Measurements from ENCODE around the gene AMH. TPM values are rescaled to one million over a fixed set of nuclear protein-coding genes. Genes with fewer than 3 reads are reported as not detected.

AMH gene
- total RNA-seq, 3 donors from 2014 or later: 2.5 to 3.9 TPM; not detected in 1

DNA sequence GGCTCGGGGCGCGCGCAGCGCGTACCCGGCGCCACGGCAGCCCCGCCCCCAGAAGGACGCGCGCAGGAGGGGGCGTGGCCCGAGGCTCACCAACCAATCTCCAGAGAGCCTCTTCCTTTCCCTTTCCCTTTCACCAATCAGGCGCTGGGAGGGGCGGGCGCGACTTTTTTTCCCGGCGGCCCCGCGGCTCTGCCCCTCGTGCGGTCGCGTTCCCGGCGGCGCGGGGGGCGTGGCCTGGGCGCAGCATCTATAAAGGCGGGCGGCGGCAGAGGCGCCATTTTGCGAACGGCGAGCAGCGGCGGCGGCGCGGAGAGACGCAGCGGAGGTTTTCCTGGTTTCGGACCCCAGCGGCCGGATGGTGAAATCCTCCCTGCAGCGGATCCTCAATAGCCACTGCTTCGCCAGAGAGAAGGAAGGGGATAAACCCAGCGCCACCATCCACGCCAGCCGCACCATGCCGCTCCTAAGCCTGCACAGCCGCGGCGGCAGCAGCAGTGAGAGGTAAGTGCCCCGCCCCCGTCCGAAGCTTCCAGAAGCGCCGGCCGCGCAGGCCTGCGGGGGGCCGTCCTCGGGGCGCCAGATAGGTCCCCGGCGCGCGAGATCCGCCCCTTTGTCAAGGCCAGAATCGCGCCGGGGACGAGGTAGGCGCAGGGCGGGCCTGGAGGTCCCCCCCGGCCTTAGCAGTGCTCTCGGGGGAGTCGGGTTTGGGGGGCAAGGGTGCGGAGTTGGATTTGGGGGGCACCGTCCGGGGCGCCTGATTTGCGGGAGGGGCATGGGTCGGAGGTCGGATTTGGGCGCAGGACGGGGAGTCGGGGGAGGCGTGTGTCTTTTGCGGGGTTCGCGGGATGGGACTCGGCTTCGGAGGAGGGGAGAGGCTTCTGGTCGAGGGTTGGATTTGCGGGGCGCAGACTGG lies 20.4 kb downstream of the AMH start:
- H3K27me3 ChIP-seq: no peaks in the 10 kb centered on the region
- DNase-seq (ENCODE audit: low spot score in 2 of 2): peak; percentile 98 to 99
- peak overlapping the region; percentile 76 to 100 (median 82) for H3K4me3 ChIP-seq
- peaks cover 17 to 22% of the 10 kb centered on the region in 2 donors for H3K4me1 ChIP-seq
- no peaks in the 10 kb centered on the region for H3K9me3 ChIP-seq
- TF ChIP-seq POLR2AphosphoS5 (IDR thresholded peaks at IDR 0.05): peak; percentile 99 to 100 (median 100)
- TF ChIP-seq, protein P1, sequence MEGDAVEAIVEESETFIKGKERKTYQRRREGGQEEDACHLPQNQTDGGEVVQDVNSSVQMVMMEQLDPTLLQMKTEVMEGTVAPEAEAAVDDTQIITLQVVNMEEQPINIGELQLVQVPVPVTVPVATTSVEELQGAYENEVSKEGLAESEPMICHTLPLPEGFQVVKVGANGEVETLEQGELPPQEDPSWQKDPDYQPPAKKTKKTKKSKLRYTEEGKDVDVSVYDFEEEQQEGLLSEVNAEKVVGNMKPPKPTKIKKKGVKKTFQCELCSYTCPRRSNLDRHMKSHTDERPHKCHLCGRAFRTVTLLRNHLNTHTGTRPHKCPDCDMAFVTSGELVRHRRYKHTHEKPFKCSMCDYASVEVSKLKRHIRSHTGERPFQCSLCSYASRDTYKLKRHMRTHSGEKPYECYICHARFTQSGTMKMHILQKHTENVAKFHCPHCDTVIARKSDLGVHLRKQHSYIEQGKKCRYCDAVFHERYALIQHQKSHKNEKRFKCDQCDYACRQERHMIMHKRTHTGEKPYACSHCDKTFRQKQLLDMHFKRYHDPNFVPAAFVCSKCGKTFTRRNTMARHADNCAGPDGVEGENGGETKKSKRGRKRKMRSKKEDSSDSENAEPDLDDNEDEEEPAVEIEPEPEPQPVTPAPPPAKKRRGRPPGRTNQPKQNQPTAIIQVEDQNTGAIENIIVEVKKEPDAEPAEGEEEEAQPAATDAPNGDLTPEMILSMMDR (IDR thresholded peaks at IDR 0.05): peak; percentile 56 to 65 (median 64)
- peak; percentile 98 for TF ChIP-seq POLR2A (IDR thresholded peaks at IDR 0.05)
- peak overlapping the region; percentile 99 to 100 for H3K27ac ChIP-seq
- no peaks in the 10 kb centered on the region for H3K36me3 ChIP-seq
- intact Hi-C loops (cut with DNase I; ENCODE audit: low total_unique reads): loop anchor here (5.0 to 10.0 kb wide), 2 partner anchors 32 to 105 kb away; partner anchors contain the start of genes DOT1L, PLEKHJ1 and SF3A2

DNA sequence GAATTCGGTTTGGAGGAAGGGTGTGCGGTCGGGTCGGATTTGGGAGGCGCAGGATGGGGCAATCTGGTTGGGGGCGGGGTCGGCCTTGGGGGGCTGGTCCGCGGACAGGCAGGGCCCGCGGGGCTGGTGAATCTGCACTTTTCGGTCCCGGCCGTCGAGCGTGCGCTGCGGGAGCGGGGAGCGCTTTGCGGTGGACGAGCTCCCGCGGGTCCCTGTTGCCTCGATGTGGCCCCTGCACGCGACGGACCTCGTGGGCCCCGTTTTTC lies 21.0 kb downstream of the AMH start:
- Histone ChIP-seq H3K36me3 (no peaks in the 10 kb centered on the region), H3K9me3 (no peaks in the 10 kb centered on the region), H3K27ac (peak overlapping the region; percentile 99 to 100), H3K4me3 (peak overlapping the region; percentile 76 to 100 (median 82)), H3K27me3 (no peaks in the 10 kb centered on the region), H3K4me1 (peaks cover 17 to 22% of the 10 kb centered on the region in 2 donors)
- intact Hi-C loops (cut with DNase I; ENCODE audit: low total_unique reads): loop anchor here (5.0 to 10.0 kb wide), 2 partner anchors 33 to 105 kb away; partner anchors contain the start of genes DOT1L, PLEKHJ1 and SF3A2
- no peak for DNase-seq (ENCODE audit: low spot score in 2 of 2)
- no peak for TF ChIP-seq POLR2AphosphoS5 (IDR thresholded peaks at IDR 0.05)
- TF ChIP-seq POLR2A (IDR thresholded peaks at IDR 0.05): no peak
- TF ChIP-seq, protein P1 (IDR thresholded peaks at IDR 0.05): no peak

DNA sequence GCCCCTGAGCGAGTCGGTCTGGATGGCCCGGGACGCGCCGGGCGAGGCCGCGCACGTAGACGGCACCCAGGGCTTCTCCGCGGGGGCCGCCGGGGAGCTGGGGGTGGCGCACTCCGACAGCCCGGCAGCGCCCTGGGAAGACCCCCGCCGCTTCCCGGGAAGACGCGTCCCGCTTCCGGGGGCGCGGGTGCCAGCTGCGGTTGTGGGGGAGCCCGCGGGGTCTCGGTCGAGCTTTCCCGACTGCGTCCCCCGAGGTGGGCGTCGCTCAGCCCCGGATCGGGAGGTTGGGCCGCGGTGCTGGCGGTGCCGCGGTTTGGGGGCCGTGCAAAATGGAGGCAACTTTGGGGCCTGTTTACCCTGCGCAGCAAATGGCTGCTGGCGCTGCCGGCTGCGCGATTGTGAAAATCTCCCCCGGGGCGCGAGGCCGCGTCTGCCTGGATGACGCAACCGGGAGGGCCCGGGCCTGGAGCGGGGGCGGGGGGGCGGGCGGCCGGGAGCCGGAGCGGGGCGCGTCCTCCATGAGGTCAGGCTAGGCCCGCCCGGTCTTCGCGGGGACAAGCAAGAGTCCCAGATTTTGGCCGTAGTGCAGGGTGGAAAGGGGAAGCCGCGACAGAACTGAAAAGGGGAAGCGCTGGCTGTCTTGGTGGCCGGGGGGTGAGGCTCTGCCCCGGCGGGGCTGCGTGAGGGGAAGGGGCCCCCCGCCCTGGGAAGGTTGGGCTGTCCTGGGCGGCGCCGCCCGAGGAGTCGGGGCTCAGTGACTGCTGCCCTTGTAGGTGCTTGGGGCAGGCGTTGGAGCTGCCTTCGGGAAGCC lies 21.5 kb downstream of the AMH start:
- peaks cover 22 to 26% of the 10 kb centered on the region in 2 donors for H3K4me1 ChIP-seq
- TF ChIP-seq POLR2AphosphoS5 (IDR thresholded peaks at IDR 0.05) (peak; percentile 83 to 87 (median 87)), POLR2A (IDR thresholded peaks at IDR 0.05) (no peak)
- TF ChIP-seq, protein P1 (IDR thresholded peaks at IDR 0.05): no peak
- H3K27me3 ChIP-seq: no peaks in the 10 kb centered on the region
- H3K36me3 ChIP-seq: no peaks in the 10 kb centered on the region
- H3K4me3 ChIP-seq: peak overlapping the region; percentile 76 to 100 (median 82)
- DNase-seq (ENCODE audit: low spot score in 2 of 2): peak; percentile 77 to 86
- H3K9me3 ChIP-seq: no peaks in the 10 kb centered on the region
- peak overlapping the region; percentile 99 to 100 for H3K27ac ChIP-seq
- intact Hi-C loops (cut with DNase I; ENCODE audit: low total_unique reads): loop anchor here (5.0 to 10.0 kb wide), 2 partner anchors 33 to 106 kb away; partner anchors contain the start of genes DOT1L, PLEKHJ1 and SF3A2

DNA sequence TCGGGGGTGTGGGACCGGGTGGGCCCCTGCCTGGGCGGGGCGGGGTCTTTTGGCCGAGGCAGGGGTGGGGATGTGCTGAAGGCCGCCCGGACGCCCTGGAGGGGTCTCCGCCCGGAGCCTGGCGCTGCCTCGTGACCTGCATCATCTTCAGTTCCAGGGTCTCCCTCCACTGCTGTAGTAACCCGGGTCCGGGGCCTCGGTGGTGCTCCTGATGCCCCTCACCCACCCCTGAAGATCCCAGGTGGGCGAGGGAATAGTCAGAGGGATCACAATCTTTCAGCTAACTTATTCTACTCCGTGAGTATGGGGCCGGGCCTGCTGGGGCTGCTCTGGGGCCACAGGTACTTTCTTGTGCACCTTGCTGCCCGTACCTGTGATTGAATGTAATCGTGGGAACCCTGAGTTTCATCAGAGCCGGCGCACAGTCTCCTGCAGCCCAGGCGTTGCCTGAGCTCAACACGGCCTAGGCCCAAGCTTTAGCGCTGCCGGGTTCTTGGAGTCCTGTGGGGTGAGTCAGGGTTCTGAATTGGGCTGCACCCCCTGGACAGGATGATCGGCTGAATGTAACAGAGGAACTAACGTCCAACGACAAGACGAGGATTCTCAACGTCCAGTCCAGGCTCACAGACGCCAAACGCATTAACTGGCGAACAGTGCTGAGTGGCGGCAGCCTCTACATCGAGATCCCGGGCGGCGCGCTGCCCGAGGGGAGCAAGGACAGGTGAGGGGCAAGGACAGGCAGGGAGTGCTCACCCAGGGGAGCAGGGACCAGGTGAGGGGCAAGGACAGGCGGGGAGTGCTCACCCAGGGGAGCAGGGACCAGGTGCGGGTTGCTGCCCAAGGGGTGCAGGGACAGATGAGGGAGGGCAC lies 22.3 kb downstream of the AMH start:
- H3K36me3 ChIP-seq: no peaks in the 10 kb centered on the region
- peaks cover 24 to 25% of the 10 kb centered on the region in 2 donors for H3K4me1 ChIP-seq
- no peaks in the 10 kb centered on the region for H3K27me3 ChIP-seq
- peak in 2 of 3 donors; percentile 9 to 14 for TF ChIP-seq POLR2AphosphoS5 (IDR thresholded peaks at IDR 0.05)
- TF ChIP-seq, protein P1 (IDR thresholded peaks at IDR 0.05): no peak
- intact Hi-C loops (cut with DNase I; ENCODE audit: low total_unique reads): loop anchor here (5.0 to 10.0 kb wide), 2 partner anchors 34 to 107 kb away; partner anchors contain the start of genes DOT1L, PLEKHJ1 and SF3A2
- peak overlapping the region; percentile 76 to 100 (median 82) for H3K4me3 ChIP-seq
- peak overlapping the region; percentile 99 to 100 for H3K27ac ChIP-seq
- H3K9me3 ChIP-seq: no peaks in the 10 kb centered on the region
- DNase-seq (ENCODE audit: low spot score in 2 of 2): no peak
